HEK293 (cell line): ENCODE data around the gene TLNRD1.

ENCODE experiments used
- GLIS1 ChIP-seq: fragments of 450-650 bp; formaldehyde crosslinking; IDR thresholded peaks from 2 replicates; pipeline ENCODE4 v1.5.1; 2016; ENCODE audit warnings: missing biosample characterization, missing genetic modification characterization
- KLF8 ChIP-seq: fragments of 450-650 bp; formaldehyde crosslinking; IDR thresholded peaks from 2 replicates; pipeline ENCODE4 v1.5.1; 2016; ENCODE audit warnings: missing biosample characterization, missing genetic modification characterization
- MEIS1 ChIP-seq: sonication (generic); formaldehyde crosslinking; IDR thresholded peaks from 2 replicates; pipeline ENCODE4 v1.8.1; 2022; ENCODE audit warnings: missing genetic modification reagents, mild to moderate bottlenecking, borderline replicate concordance
- RBAK ChIP-seq: fragments of 450-650 bp; formaldehyde crosslinking; IDR thresholded peaks from 2 replicates; pipeline ENCODE4 v1.5.1; 2016; ENCODE audit warnings: missing biosample characterization, missing genetic modification characterization
- SCRT2 ChIP-seq: fragments of 450-650 bp; formaldehyde crosslinking; IDR thresholded peaks from 2 replicates; pipeline ENCODE4 v1.5.1; 2016; ENCODE audit warnings: missing biosample characterization, missing genetic modification characterization
- TCF7L2 ChIP-seq: IDR thresholded peaks from 2 replicates; pipeline ENCODE4 v1.6.1; 2011; ENCODE audit warnings: low read depth, mild to moderate bottlenecking, inconsistent platforms, low read length, moderate library complexity, borderline replicate concordance
- TRIM28 ChIP-seq: IDR thresholded peaks from 2 replicates; pipeline ENCODE4 v1.6.1; 2011; ENCODE audit warnings: low read length, control low read depth, borderline replicate concordance
- ZFP3 ChIP-seq: fragments of 450-650 bp; formaldehyde crosslinking; IDR thresholded peaks from 2 replicates; pipeline ENCODE4 v1.5.1; 2016; ENCODE audit warnings: low read depth, missing biosample characterization, missing genetic modification characterization
- ZNF112 ChIP-seq: fragments of 450-650 bp; formaldehyde crosslinking; IDR thresholded peaks from 2 replicates; pipeline ENCODE4 v1.5.0; 2017; ENCODE audit warnings: missing biosample characterization, missing genetic modification characterization
- ZNF114 ChIP-seq: fragments of 450-650 bp; formaldehyde crosslinking; IDR thresholded peaks from 2 replicates; pipeline ENCODE4 v1.5.0; 2017; ENCODE audit warnings: missing biosample characterization, missing genetic modification characterization
- ZNF133 ChIP-seq: fragments of 450-650 bp; formaldehyde crosslinking; IDR thresholded peaks from 2 replicates; pipeline ENCODE4 v1.5.1; 2016; ENCODE audit warnings: missing biosample characterization, missing genetic modification characterization
- ZNF169 ChIP-seq: fragments of 450-650 bp; formaldehyde crosslinking; IDR thresholded peaks from 2 replicates; pipeline ENCODE4 v1.5.1; 2016; ENCODE audit warnings: missing biosample characterization, missing genetic modification characterization
- ZNF341 ChIP-seq: fragments of 450-650 bp; formaldehyde crosslinking; IDR thresholded peaks from 2 replicates; pipeline ENCODE4; 2016; ENCODE audit warnings: low read depth, missing biosample characterization, missing genetic modification characterization
- ZNF423 ChIP-seq: fragments of 450-650 bp; formaldehyde crosslinking; IDR thresholded peaks from 2 replicates; pipeline ENCODE4 v1.5.1; 2016; ENCODE audit warnings: missing biosample characterization, missing genetic modification characterization
- ZNF501 ChIP-seq: fragments of 450-650 bp; formaldehyde crosslinking; IDR thresholded peaks from 2 replicates; pipeline ENCODE4 v1.5.1; 2016; ENCODE audit warnings: missing biosample characterization, missing genetic modification characterization
- ZNF560 ChIP-seq: fragments of 450-650 bp; formaldehyde crosslinking; IDR thresholded peaks from 2 replicates; pipeline ENCODE4 v1.5.1; 2017; ENCODE audit warnings: missing biosample characterization, missing genetic modification characterization, borderline replicate concordance
- ZNF600 ChIP-seq: fragments of 450-650 bp; formaldehyde crosslinking; IDR thresholded peaks from 2 replicates; pipeline ENCODE4 v1.5.1; 2016; ENCODE audit warnings: missing biosample characterization, missing genetic modification characterization
- ZNF677 ChIP-seq: fragments of 450-650 bp; IDR thresholded peaks from 2 replicates; pipeline ENCODE4 v1.5.0; 2018; ENCODE audit warnings: missing biosample characterization, mild to moderate bottlenecking, missing genetic modification characterization, moderate library complexity
- TF ChIP-seq, protein P1 (sequence below): fragments of 450-650 bp; formaldehyde crosslinking; IDR thresholded peaks from 2 replicates; pipeline ENCODE4 v1.5.1; 2016; ENCODE audit warnings: missing biosample characterization, missing genetic modification characterization
- TF ChIP-seq, protein P2 (sequence below): fragments of 450-650 bp; formaldehyde crosslinking; IDR thresholded peaks from 2 replicates; pipeline ENCODE4 v1.5.1; 2016; ENCODE audit warnings: missing biosample characterization, missing genetic modification characterization
- TF ChIP-seq, protein P3 (sequence below): fragments of 450-650 bp; formaldehyde crosslinking; IDR thresholded peaks from 2 replicates; pipeline ENCODE4 v1.5.1; 2017; ENCODE audit warnings: missing biosample characterization, mild to moderate bottlenecking, missing genetic modification characterization, moderate library complexity
- TF ChIP-seq, protein P4 (sequence below): fragments of 450-650 bp; IDR thresholded peaks from 2 replicates; pipeline ENCODE4 v1.5.1; 2018; ENCODE audit warnings: missing biosample characterization, missing genetic modification characterization
- TF ChIP-seq, protein P5 (sequence below): fragments of 450-650 bp; formaldehyde crosslinking; IDR thresholded peaks from 2 replicates; pipeline ENCODE4 v1.5.1; 2016; ENCODE audit warnings: missing biosample characterization, missing genetic modification characterization
- TF ChIP-seq, protein P6 (sequence below): fragments of 450-650 bp; formaldehyde crosslinking; IDR thresholded peaks from 2 replicates; pipeline ENCODE4 v1.5.1; 2016; ENCODE audit warnings: missing biosample characterization, missing genetic modification characterization
- TF ChIP-seq, protein P7 (sequence below): fragments of 450-650 bp; formaldehyde crosslinking; IDR thresholded peaks from 2 replicates; pipeline ENCODE4 v1.5.1; 2016; ENCODE audit warnings: missing biosample characterization, missing genetic modification characterization

The TLNRD1 gene

DNA sequence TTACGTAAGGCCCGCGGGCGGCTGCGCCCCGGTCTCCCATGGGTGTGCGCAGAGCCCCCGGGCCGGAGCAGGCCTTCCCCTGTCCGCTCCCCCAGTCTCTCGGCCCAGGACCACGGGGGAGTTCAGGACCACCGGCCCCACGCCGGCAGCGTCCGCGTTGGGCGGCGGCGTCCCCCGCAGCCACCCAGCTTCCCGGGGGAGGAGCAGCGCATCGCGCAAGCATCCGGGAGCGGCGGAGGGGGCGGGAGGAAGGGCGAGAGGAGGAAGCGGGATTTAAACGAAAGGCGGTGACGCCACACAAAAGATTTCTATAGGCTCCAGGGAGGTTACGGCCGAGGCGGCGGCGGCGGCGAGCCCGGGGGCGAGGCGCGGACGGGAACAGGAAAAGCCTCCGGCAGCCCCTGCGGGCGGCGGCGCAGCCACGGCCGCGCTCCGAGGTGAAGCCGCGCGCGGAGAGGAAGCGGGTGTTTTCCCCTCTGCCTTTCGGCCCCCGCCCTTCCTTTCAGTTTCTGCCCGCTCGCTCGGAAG is at the start of gene TLNRD1 (continued):
- TF ChIP-seq, protein P1, sequence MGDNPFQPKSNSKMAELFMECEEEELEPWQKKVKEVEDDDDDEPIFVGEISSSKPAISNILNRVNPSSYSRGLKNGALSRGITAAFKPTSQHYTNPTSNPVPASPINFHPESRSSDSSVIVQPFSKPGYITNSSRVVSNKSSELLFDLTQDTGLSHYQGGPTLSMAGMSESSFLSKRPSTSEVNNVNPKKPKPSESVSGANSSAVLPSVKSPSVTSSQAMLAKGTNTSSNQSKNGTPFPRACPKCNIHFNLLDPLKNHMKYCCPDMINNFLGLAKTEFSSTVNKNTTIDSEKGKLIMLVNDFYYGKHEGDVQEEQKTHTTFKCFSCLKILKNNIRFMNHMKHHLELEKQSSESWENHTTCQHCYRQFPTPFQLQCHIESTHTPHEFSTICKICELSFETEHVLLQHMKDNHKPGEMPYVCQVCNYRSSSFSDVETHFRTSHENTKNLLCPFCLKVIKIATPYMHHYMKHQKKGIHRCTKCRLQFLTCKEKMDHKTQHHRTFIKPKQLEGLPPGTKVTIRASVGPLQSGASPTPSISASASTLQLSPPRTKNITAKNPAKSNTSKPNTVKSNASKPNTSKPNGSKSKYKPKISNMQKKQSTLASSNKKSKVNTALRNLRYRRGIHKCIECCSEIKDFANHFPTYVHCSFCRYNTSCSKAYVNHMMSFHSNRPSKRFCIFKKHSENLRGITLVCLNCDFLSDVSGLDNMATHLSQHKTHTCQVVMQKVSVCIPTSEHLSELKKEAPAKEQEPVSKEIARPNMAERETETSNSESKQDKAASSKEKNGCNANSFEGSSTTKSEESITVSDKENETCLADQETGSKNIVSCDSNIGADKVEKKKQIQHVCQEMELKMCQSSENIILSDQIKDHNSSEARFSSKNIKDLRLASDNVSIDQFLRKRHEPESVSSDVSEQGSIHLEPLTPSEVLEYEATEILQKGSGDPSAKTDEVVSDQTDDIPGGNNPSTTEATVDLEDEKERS = no peak
- TF ChIP-seq ZNF112 (tag by site-specific recombination) (no peak), ZNF423 (tag by site-specific recombination) (peak; percentile 68; the same call in 1 of the 2 replicates), ZNF677 (tag by site-specific recombination) (no peak), KLF8 (no peak; the same call in 1 of the 2 replicates), ZNF114 (tag by site-specific recombination) (no peak), TCF7L2 (no peak), SCRT2 (tag by site-specific recombination) (no peak), GLIS1 (tag by site-specific recombination) (peak; percentile 89), ZNF169 (tag by site-specific recombination) (no peak), ZNF560 (tag by site-specific recombination) (no peak), ZNF501 (tag by site-specific recombination) (peak; percentile 72; the same call in 1 of the 2 replicates), ZNF600 (tag by site-specific recombination) (no peak), RBAK (tag by site-specific recombination) (no peak), TRIM28 (no peak), ZNF341 (tag by site-specific recombination) (peak; percentile 97), ZNF133 (tag by site-specific recombination) (no peak), ZFP3 (tag by site-specific recombination) (no peak), MEIS1 (CRISPR knock-in tag) (no peak)
- TF ChIP-seq, protein P2, sequence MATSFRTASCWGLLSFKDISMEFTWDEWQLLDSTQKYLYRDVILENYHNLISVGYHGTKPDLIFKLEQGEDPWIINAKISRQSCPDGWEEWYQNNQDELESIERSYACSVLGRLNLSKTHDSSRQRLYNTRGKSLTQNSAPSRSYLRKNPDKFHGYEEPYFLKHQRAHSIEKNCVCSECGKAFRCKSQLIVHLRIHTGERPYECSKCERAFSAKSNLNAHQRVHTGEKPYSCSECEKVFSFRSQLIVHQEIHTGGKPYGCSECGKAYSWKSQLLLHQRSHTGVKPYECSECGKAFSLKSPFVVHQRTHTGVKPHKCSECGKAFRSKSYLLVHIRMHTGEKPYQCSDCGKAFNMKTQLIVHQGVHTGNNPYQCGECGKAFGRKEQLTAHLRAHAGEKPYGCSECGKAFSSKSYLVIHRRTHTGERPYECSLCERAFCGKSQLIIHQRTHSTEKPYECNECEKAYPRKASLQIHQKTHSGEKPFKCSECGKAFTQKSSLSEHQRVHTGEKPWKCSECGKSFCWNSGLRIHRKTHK (tag by site-specific recombination) = no peak
- TF ChIP-seq, protein P3, sequence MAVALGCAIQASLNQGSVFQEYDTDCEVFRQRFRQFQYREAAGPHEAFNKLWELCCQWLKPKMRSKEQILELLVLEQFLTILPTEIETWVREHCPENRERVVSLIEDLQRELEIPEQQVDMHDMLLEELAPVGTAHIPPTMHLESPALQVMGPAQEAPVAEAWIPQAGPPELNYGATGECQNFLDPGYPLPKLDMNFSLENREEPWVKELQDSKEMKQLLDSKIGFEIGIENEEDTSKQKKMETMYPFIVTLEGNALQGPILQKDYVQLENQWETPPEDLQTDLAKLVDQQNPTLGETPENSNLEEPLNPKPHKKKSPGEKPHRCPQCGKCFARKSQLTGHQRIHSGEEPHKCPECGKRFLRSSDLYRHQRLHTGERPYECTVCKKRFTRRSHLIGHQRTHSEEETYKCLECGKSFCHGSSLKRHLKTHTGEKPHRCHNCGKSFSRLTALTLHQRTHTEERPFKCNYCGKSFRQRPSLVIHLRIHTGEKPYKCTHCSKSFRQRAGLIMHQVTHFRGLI (tag by site-specific recombination) = 0 out of 2 replicates have a peak, but pooled peaks have one; percentile 18
- TF ChIP-seq, protein P4, sequence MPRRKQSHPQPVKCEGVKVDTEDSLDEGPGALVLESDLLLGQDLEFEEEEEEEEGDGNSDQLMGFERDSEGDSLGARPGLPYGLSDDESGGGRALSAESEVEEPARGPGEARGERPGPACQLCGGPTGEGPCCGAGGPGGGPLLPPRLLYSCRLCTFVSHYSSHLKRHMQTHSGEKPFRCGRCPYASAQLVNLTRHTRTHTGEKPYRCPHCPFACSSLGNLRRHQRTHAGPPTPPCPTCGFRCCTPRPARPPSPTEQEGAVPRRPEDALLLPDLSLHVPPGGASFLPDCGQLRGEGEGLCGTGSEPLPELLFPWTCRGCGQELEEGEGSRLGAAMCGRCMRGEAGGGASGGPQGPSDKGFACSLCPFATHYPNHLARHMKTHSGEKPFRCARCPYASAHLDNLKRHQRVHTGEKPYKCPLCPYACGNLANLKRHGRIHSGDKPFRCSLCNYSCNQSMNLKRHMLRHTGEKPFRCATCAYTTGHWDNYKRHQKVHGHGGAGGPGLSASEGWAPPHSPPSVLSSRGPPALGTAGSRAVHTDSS (tag by site-specific recombination) = peak; percentile 57; the same call in 1 of the 2 replicates
- TF ChIP-seq, protein P5, sequence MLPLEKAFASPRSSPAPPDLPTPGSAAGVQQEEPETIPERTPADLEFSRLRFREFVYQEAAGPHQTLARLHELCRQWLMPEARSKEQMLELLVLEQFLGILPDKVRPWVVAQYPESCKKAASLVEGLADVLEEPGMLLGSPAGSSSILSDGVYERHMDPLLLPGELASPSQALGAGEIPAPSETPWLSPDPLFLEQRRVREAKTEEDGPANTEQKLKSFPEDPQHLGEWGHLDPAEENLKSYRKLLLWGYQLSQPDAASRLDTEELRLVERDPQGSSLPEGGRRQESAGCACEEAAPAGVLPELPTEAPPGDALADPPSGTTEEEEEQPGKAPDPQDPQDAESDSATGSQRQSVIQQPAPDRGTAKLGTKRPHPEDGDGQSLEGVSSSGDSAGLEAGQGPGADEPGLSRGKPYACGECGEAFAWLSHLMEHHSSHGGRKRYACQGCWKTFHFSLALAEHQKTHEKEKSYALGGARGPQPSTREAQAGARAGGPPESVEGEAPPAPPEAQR (tag by site-specific recombination) = no peak
- TF ChIP-seq, protein P6, sequence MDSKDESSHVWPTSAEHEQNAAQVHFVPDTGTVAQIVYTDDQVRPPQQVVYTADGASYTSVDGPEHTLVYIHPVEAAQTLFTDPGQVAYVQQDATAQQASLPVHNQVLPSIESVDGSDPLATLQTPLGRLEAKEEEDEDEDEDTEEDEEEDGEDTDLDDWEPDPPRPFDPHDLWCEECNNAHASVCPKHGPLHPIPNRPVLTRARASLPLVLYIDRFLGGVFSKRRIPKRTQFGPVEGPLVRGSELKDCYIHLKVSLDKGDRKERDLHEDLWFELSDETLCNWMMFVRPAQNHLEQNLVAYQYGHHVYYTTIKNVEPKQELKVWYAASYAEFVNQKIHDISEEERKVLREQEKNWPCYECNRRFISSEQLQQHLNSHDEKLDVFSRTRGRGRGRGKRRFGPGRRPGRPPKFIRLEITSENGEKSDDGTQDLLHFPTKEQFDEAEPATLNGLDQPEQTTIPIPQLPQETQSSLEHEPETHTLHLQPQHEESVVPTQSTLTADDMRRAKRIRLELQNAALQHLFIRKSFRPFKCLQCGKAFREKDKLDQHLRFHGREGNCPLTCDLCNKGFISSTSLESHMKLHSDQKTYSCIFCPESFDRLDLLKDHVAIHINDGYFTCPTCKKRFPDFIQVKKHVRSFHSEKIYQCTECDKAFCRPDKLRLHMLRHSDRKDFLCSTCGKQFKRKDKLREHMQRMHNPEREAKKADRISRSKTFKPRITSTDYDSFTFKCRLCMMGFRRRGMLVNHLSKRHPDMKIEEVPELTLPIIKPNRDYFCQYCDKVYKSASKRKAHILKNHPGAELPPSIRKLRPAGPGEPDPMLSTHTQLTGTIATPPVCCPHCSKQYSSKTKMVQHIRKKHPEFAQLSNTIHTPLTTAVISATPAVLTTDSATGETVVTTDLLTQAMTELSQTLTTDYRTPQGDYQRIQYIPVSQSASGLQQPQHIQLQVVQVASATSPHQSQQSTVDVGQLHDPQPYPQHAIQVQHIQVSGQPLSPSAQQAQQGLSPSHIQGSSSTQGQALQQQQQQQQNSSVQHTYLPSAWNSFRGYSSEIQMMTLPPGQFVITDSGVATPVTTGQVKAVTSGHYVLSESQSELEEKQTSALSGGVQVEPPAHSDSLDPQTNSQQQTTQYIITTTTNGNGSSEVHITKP (tag by site-specific recombination) = 0 out of 2 replicates have a peak, but pooled peaks have one; percentile 16
- TF ChIP-seq, protein P7, sequence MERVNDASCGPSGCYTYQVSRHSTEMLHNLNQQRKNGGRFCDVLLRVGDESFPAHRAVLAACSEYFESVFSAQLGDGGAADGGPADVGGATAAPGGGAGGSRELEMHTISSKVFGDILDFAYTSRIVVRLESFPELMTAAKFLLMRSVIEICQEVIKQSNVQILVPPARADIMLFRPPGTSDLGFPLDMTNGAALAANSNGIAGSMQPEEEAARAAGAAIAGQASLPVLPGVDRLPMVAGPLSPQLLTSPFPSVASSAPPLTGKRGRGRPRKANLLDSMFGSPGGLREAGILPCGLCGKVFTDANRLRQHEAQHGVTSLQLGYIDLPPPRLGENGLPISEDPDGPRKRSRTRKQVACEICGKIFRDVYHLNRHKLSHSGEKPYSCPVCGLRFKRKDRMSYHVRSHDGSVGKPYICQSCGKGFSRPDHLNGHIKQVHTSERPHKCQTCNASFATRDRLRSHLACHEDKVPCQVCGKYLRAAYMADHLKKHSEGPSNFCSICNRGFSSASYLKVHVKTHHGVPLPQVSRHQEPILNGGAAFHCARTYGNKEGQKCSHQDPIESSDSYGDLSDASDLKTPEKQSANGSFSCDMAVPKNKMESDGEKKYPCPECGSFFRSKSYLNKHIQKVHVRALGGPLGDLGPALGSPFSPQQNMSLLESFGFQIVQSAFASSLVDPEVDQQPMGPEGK = peak; percentile 83
